ENCODE measurements around the gene RACK1. TPM values are rescaled to one million over a fixed set of nuclear protein-coding genes. Genes with fewer than 3 reads are reported as not detected.

The RACK1 gene
- total RNA-seq, 1 donor from 2014 or later = 2,816 TPM

DNA sequence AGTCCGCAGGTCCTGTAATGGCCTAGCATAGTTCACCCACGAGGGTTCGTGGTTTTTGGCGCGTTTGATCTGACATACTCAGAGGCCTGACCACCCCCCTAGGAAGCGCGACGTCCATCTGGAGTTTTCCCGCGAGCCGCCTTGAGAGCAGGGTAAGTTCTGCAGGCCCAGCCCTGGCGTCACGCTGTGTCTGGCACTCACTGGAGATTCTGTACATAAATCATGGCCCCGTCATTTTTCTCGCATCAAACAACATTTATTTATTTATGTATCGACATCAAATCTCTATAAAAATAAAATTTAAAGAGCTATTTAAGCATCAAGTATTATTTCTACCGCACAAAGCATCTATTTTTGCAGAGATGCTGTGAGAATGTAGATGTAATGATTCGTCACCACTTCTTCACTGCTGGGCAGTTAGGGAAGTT lies 21.1 kb downstream of the RACK1 start:
- Mint-ChIP-seq H3K4me3 (peak overlapping the region; percentile 99), H3K27ac (peak overlapping the region; percentile 76), H3K4me1 (peaks cover 45% of the 10 kb centered on the region), H3K9me3 (peaks cover 16% of the 10 kb centered on the region), H3K27me3 (ENCODE audit: insufficient read depth, low read depth) (peaks cover 37% of the 10 kb centered on the region), H3K36me3 (peaks cover 12% of the 10 kb centered on the region)
- Histone ChIP-seq H3K27me3 (peaks cover 4% of the 10 kb centered on the region), H4K20me1 (ENCODE audit: low read depth) (peaks cover 3% of the 10 kb centered on the region), H3K9ac (no peak overlapping the region), H3K9me3 (ENCODE audit: low read depth) (no peaks in the 10 kb centered on the region), H3K79me2 (ENCODE audit: low read depth) (peaks cover 38% of the 10 kb centered on the region), H3K4me3 (peak overlapping the region; percentile 100), H3K4me1 (peaks cover 7% of the 10 kb centered on the region), H2AFZ (replicated peaks) (peak overlapping the region; percentile 23), H3K4me2 (peak overlapping the region; percentile 89), H3K36me3 (no peaks in the 10 kb centered on the region), H3F3A (ENCODE audit: low read depth) (peaks cover 54% of the 10 kb centered on the region), H3K27ac (peak overlapping the region; percentile 10)
- peak; percentile 22 for TF ChIP-seq EZH2phosphoT487 (IDR thresholded peaks at IDR 0.05)
- no peak for TF ChIP-seq CTCF (IDR thresholded peaks at IDR 0.05)
- DNase-seq (ENCODE audit: low spot score) = no peak

DNA sequence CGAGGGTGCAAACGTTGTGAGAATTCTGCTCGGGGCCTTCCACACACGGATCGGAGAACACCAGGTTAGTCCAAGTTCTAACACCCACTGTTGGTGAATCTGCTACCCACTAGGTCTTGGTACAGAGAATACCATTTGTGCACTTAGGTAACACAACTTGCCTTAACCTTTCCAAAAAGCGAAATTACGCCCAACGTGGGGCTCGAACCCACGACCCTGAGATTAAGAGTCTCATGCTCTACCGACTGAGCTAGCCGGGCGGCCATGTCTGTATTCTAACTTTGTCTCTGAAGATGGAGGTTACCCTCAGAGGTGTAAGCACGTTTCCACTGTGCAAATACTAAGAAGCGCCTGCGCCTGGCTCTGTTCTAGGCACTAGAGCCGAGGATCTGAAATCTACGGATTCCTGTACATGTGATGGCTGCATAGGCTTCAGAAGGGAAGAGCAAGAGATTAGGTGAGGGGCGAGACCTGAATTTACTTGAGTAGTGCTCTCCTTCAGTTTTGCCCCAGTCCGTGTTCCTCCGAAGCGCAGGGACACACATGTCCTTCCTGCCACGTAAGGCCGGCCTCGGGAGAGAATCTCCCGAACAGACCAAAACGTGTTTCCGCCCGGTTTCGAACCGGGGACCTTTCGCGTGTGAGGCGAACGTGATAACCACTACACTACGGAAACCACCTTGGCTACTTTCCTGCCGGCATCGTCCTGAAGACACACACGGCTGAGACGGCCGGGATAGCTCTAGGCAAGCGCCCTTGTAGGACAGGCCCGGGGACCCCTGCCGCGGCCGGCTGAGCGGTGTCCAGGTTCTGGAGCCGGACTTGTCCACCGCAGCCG lies 21.7 kb downstream of the RACK1 start:
- peaks cover 46% of the 10 kb centered on the region for H3K4me1 Mint-ChIP-seq
- peak overlapping the region; percentile 100 for H3K27ac Mint-ChIP-seq
- peaks cover 16% of the 10 kb centered on the region for H3K9me3 Mint-ChIP-seq
- DNase-seq (ENCODE audit: low spot score) = peak; percentile 91
- Histone ChIP-seq H3F3A (ENCODE audit: low read depth) (peaks cover 60% of the 10 kb centered on the region), H3K9ac (no peak overlapping the region), H4K20me1 (ENCODE audit: low read depth) (peaks cover 4% of the 10 kb centered on the region), H3K4me2 (peak overlapping the region; percentile 89), H2AFZ (replicated peaks) (peak overlapping the region; percentile 78), H3K27me3 (peaks cover 10% of the 10 kb centered on the region), H3K4me3 (peak overlapping the region; percentile 100), H3K9me3 (ENCODE audit: low read depth) (no peaks in the 10 kb centered on the region), H3K36me3 (no peaks in the 10 kb centered on the region), H3K27ac (peak overlapping the region; percentile 10), H3K4me1 (peaks cover 7% of the 10 kb centered on the region), H3K79me2 (ENCODE audit: low read depth) (peaks cover 32% of the 10 kb centered on the region)
- H3K4me3 Mint-ChIP-seq = peak overlapping the region; percentile 99
- peak; percentile 50 for TF ChIP-seq EZH2 (IDR thresholded peaks at IDR 0.05)
- no peak for TF ChIP-seq CTCF (IDR thresholded peaks at IDR 0.05)
- TF ChIP-seq EZH2phosphoT487 (IDR thresholded peaks at IDR 0.05) = no peak
- H3K36me3 Mint-ChIP-seq = peaks cover 11% of the 10 kb centered on the region
- peaks cover 40% of the 10 kb centered on the region for H3K27me3 Mint-ChIP-seq (ENCODE audit: insufficient read depth, low read depth)

- H3K4me1 ChIP-seq = peaks cover 7% of the 10 kb centered on the region
- Mint-ChIP-seq H3K9me3 (peaks cover 16% of the 10 kb centered on the region), H3K4me3 (peak overlapping the region; percentile 99), H3K27me3 (ENCODE audit: insufficient read depth, low read depth) (peaks cover 42% of the 10 kb centered on the region), H3K27ac (peak overlapping the region; percentile 66), H3K4me1 (peaks cover 47% of the 10 kb centered on the region), H3K36me3 (peaks cover 9% of the 10 kb centered on the region)
- peaks cover 18% of the 10 kb centered on the region for H3K27me3 ChIP-seq
- no peaks in the 10 kb centered on the region for H3K9me3 ChIP-seq (ENCODE audit: low read depth)
- TF ChIP-seq CTCF (IDR thresholded peaks at IDR 0.05) (no peak), EZH2phosphoT487 (IDR thresholded peaks at IDR 0.05) (no peak), EZH2 (IDR thresholded peaks at IDR 0.05) (no peak)
- peak overlapping the region; percentile 78 for H2AFZ ChIP-seq (replicated peaks)
- H3K79me2 ChIP-seq (ENCODE audit: low read depth) = peaks cover 24% of the 10 kb centered on the region
- no peak for DNase-seq (ENCODE audit: low spot score)
- no peak overlapping the region for H3K9ac ChIP-seq
- peak overlapping the region; percentile 100 for H3K4me3 ChIP-seq
- H3K27ac ChIP-seq = no peak overlapping the region
- H3K4me2 ChIP-seq = peak overlapping the region; percentile 89
- peaks cover 68% of the 10 kb centered on the region for H3F3A ChIP-seq (ENCODE audit: low read depth)
- H4K20me1 ChIP-seq (ENCODE audit: low read depth) = peaks cover 4% of the 10 kb centered on the region
- no peaks in the 10 kb centered on the region for H3K36me3 ChIP-seq
Measured at GRCh38 chr5:181221105-181221791, 22.5 kb downstream of the RACK1 start.

Measured in neural progenitor cell (in vitro differentiated cells).